GM18868 (cell line): Measurements from ENCODE around the gene CACNA1C.

Experiments
- ATAC-seq: cut with Tn5 transposase; IDR thresholded peaks from one replicate; pipeline ENCODE4 v1.9.1; 2021; ENCODE audit warnings: mild to moderate bottlenecking, moderate library complexity; ENCODE audit not compliant: unreplicated experiment

Gene CACNA1C

GRCh38 chr12:2137711-2138110 is 84.9 kb downstream of the CACNA1C start:
- no peak for ATAC-seq

DNA sequence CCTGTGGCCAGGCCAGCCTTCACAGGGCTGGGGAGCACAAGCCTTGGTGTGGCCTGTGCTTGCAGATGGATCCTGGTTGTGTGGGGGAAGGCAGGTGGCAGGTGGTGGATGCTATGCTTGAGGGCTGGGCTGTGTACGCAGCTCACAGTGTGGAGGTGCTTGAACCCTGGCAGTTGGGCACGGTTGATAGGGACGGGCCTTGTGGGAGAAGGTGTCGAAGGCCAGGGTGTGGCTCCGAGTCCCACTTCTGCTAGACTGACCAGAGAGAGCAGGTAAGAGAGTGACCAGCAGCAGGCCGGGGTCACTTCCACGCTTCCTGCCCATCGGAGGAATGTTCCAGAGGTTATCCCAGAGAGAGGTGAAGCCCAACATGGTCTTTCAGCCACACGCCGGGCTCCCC is 85.5 kb downstream of the CACNA1C start:
- no peak for ATAC-seq

- ATAC-seq = no peak
Measured at GRCh38 chr12:2138871-2139308, 86.1 kb downstream of the CACNA1C start.

GRCh38 chr12:2139651-2140050 is 86.9 kb downstream of the CACNA1C start:
- ATAC-seq = no peak

GRCh38 chr12:2140858-2141519 is 88.2 kb downstream of the CACNA1C start:
- no peak for ATAC-seq

DNA sequence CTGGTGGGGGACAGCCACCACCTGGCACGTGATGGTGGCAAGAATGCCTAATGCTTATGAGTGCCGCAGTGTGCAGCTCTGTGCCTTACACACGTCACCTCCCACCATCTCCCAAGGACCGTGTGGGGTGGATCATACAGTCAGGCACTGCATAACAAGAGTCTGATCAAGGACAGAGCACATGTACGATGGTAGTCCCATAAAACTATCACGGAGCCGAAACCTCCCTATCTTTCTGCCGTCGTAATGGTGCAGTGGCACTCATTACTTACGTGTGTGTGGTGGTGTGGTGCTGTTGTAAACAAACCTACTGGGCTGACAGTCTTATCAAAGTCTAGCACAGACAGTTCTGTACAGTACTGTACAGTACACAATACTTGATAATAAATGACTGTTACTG is 89.3 kb downstream of the CACNA1C start:
- no peak for ATAC-seq

- no peak for ATAC-seq
Measured at GRCh38 chr12:2144951-2145350, 92.2 kb downstream of the CACNA1C start.

- ATAC-seq = no peak
Measured at GRCh38 chr12:2145433-2145998, 92.7 kb downstream of the CACNA1C start.

GRCh38 chr12:2147335-2147734 is 94.5 kb downstream of the CACNA1C start:
- ATAC-seq = no peak

GRCh38 chr12:2149091-2149490 is 96.3 kb downstream of the CACNA1C start:
- no peak for ATAC-seq

- ATAC-seq = no peak
Measured at GRCh38 chr12:2150833-2151232, 98.0 kb downstream of the CACNA1C start.

GRCh38 chr12:2151391-2151790 is 98.6 kb downstream of the CACNA1C start:
- ATAC-seq = no peak

DNA sequence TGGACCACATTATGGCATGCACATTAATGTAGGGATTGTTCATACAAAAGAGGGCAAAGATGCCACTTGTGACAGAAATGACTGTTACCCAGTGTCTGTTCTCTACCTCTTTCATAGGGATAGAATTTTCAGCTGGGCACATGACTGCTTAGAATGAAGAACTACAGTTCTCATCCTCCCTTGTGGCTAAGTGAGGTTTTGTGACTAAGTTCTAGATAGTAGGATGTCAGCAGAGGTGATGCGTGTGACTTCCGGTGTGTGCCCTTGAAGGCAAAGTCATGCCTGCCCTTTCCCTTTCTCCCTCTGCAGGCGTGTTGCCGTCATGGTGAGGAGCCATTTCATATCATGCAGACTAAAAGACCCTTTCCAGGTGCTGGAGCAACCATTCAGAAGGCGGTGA is 99.3 kb downstream of the CACNA1C start:
- ATAC-seq = no peak

- no peak for ATAC-seq
Measured at GRCh38 chr12:2154050-2154449, 101.3 kb downstream of the CACNA1C start.

GRCh38 chr12:2154521-2154920 is 101.7 kb downstream of the CACNA1C start:
- ATAC-seq = no peak

GRCh38 chr12:2156333-2156732 is 103.5 kb downstream of the CACNA1C start:
- ATAC-seq = no peak

DNA sequence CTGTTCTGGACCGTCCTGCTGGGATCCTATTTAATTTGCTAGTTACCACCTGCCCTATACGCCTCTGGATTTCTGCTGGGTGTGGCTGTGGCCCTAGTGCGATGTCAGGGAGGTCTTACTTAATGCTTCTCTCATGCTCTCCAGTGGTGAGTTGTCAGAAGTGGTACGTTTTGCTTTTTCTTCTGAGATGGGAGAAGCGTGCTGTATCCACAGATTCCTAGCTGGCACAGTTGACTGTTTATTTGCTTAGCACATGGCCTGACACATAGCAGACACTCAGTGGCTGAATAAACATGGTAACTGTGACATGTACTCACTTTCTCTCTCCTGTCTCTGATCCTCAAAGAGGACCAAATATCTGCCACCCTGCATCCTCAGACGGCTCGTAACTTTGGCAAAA is 107.3 kb downstream of the CACNA1C start:
- ATAC-seq = no peak

DNA sequence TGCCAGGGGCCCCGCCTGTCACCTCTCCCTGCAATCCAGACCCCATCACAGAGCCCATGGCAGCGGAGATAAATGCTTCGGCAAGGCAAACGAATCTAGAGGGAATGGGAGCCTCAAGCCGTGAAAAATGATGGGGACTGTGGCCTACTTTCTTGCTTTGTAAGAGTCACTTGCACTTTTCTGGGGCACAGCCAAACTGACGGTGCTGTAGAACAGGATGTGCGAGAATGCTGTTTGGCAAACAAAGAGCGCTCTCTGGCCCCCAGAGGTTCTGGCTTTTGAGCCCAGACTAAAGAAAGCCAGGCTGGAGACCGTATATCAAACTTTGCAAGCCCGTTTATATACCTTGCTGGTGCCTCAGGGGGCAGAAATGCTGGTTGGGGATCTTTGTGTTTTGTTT is 108.7 kb downstream of the CACNA1C start:
- ATAC-seq = no peak

- ATAC-seq = no peak
Measured at GRCh38 chr12:2163177-2163941, 110.6 kb downstream of the CACNA1C start.

- no peak for ATAC-seq
Measured at GRCh38 chr12:2165021-2165420, 112.2 kb downstream of the CACNA1C start.

GRCh38 chr12:2165927-2166326 is 113.1 kb downstream of the CACNA1C start:
- no peak for ATAC-seq

DNA sequence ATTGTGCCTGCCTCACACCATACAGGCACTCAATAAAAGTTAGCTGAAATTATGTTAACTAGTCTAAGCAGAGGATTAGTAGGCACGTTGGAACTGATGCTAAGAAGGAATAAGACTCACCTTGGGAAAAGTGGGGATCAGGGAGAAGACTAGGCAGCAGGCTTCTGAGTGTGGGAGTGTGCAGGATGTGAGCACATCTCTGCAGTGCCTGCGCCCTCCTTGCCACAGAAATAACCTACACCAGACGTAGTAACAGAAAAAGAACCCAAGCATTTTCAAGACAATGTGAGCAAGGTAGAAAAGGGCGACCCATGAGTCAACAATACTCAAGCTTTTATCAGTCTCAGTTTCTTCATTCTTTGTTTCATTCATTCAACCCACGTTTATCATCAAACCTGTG is 113.9 kb downstream of the CACNA1C start:
- no peak for ATAC-seq
